Panc1 (cell line): ENCODE results near the gene ATRN. TPM values are rescaled to one million over a fixed set of nuclear protein-coding genes. Genes with fewer than 3 reads are reported as not detected.

ENCODE experiments used
- ATAC-seq: fragments of 200-7000 bp; cut with Tn5 transposase; 2 replicates; pipeline ENCODE4 v1.9.1; 2020; ENCODE audit warnings: mild to moderate bottlenecking, moderate library complexity
- BruUV-seq: library from RNA; stranded (reverse); fragments of 400-500 nt; replicated peaks from 2 replicates; lab custom pipeline; 2021; lab: Mats Ljungman, UMichigan
- CTCF ChIA-PET: fragments of 300-600 bp; sonication (Branson Sonifier 250); formaldehyde crosslinking; loops from one replicate; lab custom pipeline; 2022; ENCODE audit warnings: antibody characterized with exemption; lab: Charles Lee
- POLR2A ChIA-PET: fragments of 300-600 bp; sonication (Branson Sonifier 250); formaldehyde crosslinking; loops from one replicate; lab custom pipeline; 2022; ENCODE audit warnings: antibody characterized with exemption; lab: Charles Lee
- DNase-seq: peaks from one replicate; pipeline ENCODE4 v3.0.0-alpha.2; 2010; ENCODE audit warnings: low read depth, low spot score
- H3K27ac ChIP-seq: 2 replicates; pipeline ENCODE4 v1.5.1; 2011; ENCODE audit warnings: mild to moderate bottlenecking, low read length, inconsistent platforms
- H3K27me3 ChIP-seq: fragments of 200-500 bp; sonication (Bioruptor generic); 2 replicates; pipeline ENCODE4 v1.6.0; 2014; ENCODE audit warnings: low read length, inconsistent platforms; ENCODE audit not compliant: control insufficient read depth, insufficient read depth
- H3K36me3 ChIP-seq: fragments of 200-500 bp; sonication (Bioruptor generic); 2 replicates; pipeline ENCODE4 v1.5.1; 2014; ENCODE audit warnings: inconsistent platforms, mild to moderate bottlenecking, low read length, moderate library complexity; ENCODE audit not compliant: control insufficient read depth, insufficient read depth
- H3K4me1 ChIP-seq: 2 replicates; pipeline ENCODE4 v1.5.1; 2011; ENCODE audit warnings: inconsistent platforms, mild to moderate bottlenecking, low read length, moderate library complexity; ENCODE audit not compliant: control insufficient read depth, insufficient read depth
- H3K4me3 ChIP-seq, 2 experiments: 2 replicates each; pipeline ENCODE4 v1.5.1; 2011 to 2012; ENCODE audit warnings: low read depth in 2 of 2, low read length in 2 of 2, mild to moderate bottlenecking in 2 of 2, inconsistent platforms in 1 of 2, moderate library complexity in 1 of 2
- H3K9me3 ChIP-seq: fragments of 200-500 bp; sonication (Bioruptor generic); 2 replicates; pipeline ENCODE4 v1.5.1; 2014; ENCODE audit warnings: low read depth, mild to moderate bottlenecking, inconsistent platforms, low read length, moderate library complexity; ENCODE audit not compliant: control insufficient read depth, insufficient read depth
- CTCF ChIP-seq: fragments of 450-650 bp; IDR thresholded peaks from 2 replicates; pipeline ENCODE4 v1.5.1; 2017; ENCODE audit warnings: mild to moderate bottlenecking
- POLR2AphosphoS5 ChIP-seq: IDR thresholded peaks from 2 replicates; pipeline ENCODE4 v1.6.1; 2012; ENCODE audit warnings: mild to moderate bottlenecking, low read depth, low read length, moderate library complexity
- REST ChIP-seq, 2 experiments: IDR thresholded peaks; 2 replicates each; pipeline ENCODE4 v1.6.1; 2011 to 2012; ENCODE audit warnings: low read depth in 2 of 2, control low read depth in 1 of 2, low read length in 1 of 2, mild to moderate bottlenecking in 1 of 2, moderate library complexity in 1 of 2; ENCODE audit not compliant: insufficient read depth in 1 of 2
- SIN3A ChIP-seq: IDR thresholded peaks from 2 replicates; pipeline ENCODE4 v1.6.1; 2012; ENCODE audit warnings: low read depth, mild to moderate bottlenecking, low read length, moderate library complexity, borderline replicate concordance; ENCODE audit not compliant: insufficient read depth
- TCF7L2 ChIP-seq: IDR thresholded peaks from 2 replicates; pipeline ENCODE4 v1.6.1; 2011; ENCODE audit warnings: mild to moderate bottlenecking, low read depth, low read length, inconsistent platforms
- in situ Hi-C: cut with HindIII; loops from 2 replicates; pipeline ENCODE4 v1.10.0; 2016; ENCODE audit warnings: low sequenced_read_pairs, low pct_unique_long_range_greater_than_20kb
- intact Hi-C: fragments of 100-400 bp; cut with micrococcal nuclease; formaldehyde crosslinking; loops from one replicate; pipeline ENCODE4 v1.10.0; 2022; ENCODE audit not compliant: unreplicated experiment
- total RNA-seq: library from RNA; stranded (reverse); gene quantifications from one replicate; pipeline ENCODE4 v1.2.1, GENCODE V29; 2021; ENCODE audit not compliant: unreplicated experiment

The ATRN gene
- total RNA-seq, 1 experiment from 2014 or later = 33.8 TPM

GRCh38 chr20:3632311-3633004 is 161.6 kb downstream of the ATRN start:
- no peaks in the 10 kb centered on the region for H3K27me3 ChIP-seq
- H3K36me3 ChIP-seq = no peaks in the 10 kb centered on the region
- no peak for ATAC-seq
- TF ChIP-seq REST (IDR thresholded peaks at IDR 0.05; ENCODE audit: insufficient read depth in 1 of 2, low read depth in 2 of 2, low read length in 1 of 2) (no peak), TCF7L2 (no peak), SIN3A (no peak), CTCF (no peak; the same call in 1 of the 2 replicates), POLR2AphosphoS5 (no peak)
- POLR2A ChIA-PET = no interaction called here
- no peak overlapping the region for H3K4me3 ChIP-seq
- intact Hi-C loops = no loop called here
- H3K4me1 ChIP-seq = no peaks in the 10 kb centered on the region
- H3K27ac ChIP-seq = no peak overlapping the region
- no peaks in the 10 kb centered on the region for H3K9me3 ChIP-seq
- CTCF ChIA-PET = no interaction called here
- no peak for DNase-seq
- in situ Hi-C loops = no loop called here
- no TSS peak for BruUV-seq

DNA sequence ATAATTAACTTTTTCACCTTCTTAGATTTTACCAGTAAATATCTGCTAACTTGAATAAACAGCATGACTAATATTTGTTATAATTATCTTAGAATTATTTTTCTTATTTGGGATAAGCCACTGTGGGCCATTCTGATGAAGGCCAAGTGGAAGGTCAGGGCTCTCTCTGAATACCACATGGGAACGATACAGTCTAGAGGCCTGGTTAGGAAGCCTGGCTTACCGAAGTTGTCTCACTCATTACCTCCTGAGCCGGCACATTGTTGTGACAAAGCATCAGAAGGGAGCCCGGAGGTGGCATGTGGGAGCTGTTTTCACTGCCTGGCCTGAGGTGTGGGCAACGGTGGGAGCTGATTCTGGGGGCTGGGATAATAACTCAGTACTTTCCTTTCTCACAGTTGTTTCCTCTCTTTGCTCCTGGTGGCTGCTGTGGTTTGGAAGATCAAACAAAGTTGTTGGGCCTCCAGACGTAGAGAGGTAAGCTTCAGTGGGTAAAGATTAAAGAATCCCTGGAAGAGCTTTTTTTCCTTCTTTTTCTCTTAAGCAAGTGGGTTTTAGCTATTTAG is 163.2 kb downstream of the ATRN start:
- POLR2A ChIA-PET = interaction anchor here (0.6 kb wide), 1 partner anchor 70 kb away, joined by 3 read pairs; no protein-coding TSS in a partner anchor
- Histone ChIP-seq H3K4me1 (no peaks in the 10 kb centered on the region), H3K4me3 (no peak overlapping the region), H3K36me3 (no peaks in the 10 kb centered on the region), H3K9me3 (no peaks in the 10 kb centered on the region), H3K27me3 (no peaks in the 10 kb centered on the region), H3K27ac (no peak overlapping the region)
- intact Hi-C loops = no loop called here
- CTCF ChIA-PET = no interaction called here
- no peak for DNase-seq
- no TSS peak for BruUV-seq
- TF ChIP-seq REST (IDR thresholded peaks at IDR 0.05; ENCODE audit: insufficient read depth in 1 of 2, low read depth in 2 of 2, low read length in 1 of 2) (no peak), CTCF (no peak), POLR2AphosphoS5 (no peak), TCF7L2 (no peak), SIN3A (no peak)
- in situ Hi-C loops = no loop called here
- ATAC-seq = no peak
